H1 (cell line): ENCODE measurements around the gene ATG5.

Experiments
- CEBPB ChIP-seq: IDR thresholded peaks from 2 replicates; pipeline ENCODE4 v1.6.1; 2012; ENCODE audit warnings: low read depth, low read length
- CHD1 ChIP-seq: IDR thresholded peaks from 2 replicates; pipeline ENCODE4 v1.6.1; 2012; ENCODE audit warnings: low read depth, low read length, improper control_type of control experiment
- CTCF ChIP-seq, 3 experiments: IDR thresholded peaks; 1 replicate in 2 of 3; 2 replicates in 1 of 3; pipeline versions ENCODE4 v1.5.1 to v1.6.1; 2011; ENCODE audit warnings: low read length in 3 of 3, mild to moderate bottlenecking in 3 of 3, inconsistent platforms in 2 of 3, low read depth in 1 of 3, moderate library complexity in 1 of 3; ENCODE audit not compliant: insufficient read depth in 1 of 3; ENCODE audit errors: control extremely low read depth in 1 of 3
- EGR1 ChIP-seq: IDR thresholded peaks from 2 replicates; pipeline ENCODE4 v1.6.1; 2011; ENCODE audit warnings: low read depth, low read length, borderline replicate concordance
- MAX ChIP-seq: IDR thresholded peaks from 2 replicates; pipeline ENCODE4 v1.6.1; 2012; ENCODE audit warnings: inconsistent platforms
- NRF1 ChIP-seq: IDR thresholded peaks from 2 replicates; pipeline ENCODE4 v1.6.1; 2011; ENCODE audit warnings: mild to moderate bottlenecking, low read depth, low read length, improper control_type of control experiment
- POLR2AphosphoS5 ChIP-seq: IDR thresholded peaks from 2 replicates; pipeline ENCODE4 v1.6.1; 2011; ENCODE audit warnings: low read depth, low read length
- TCF12 ChIP-seq: IDR thresholded peaks from 2 replicates; pipeline ENCODE4 v1.6.1; 2011; ENCODE audit warnings: low read depth, mild to moderate bottlenecking, low read length

GRCh38 chr6:106258726-106259125, 66.8 kb downstream of the ATG5 start:
- no peak for TF ChIP-seq CEBPB
- TF ChIP-seq TCF12 = no peak
- TF ChIP-seq POLR2AphosphoS5 = no peak
- TF ChIP-seq NRF1 = no peak
- TF ChIP-seq CTCF (IDR thresholded peaks at IDR 0.05; ENCODE audit: control extremely low read depth in 1 of 3, insufficient read depth in 1 of 3, low read depth in 1 of 3, low read length in 3 of 3) = no peak
- no peak for TF ChIP-seq CHD1
- TF ChIP-seq EGR1 = no peak
- TF ChIP-seq MAX = no peak
